Kasumi-1 (cell line): ENCODE data around the gene DUSP8.

Experiments used
- DNase-seq, 2 experiments: peaks; one replicate each; lab custom pipeline; 2025; lab: John Stamatoyannopoulos, UW

DUSP8 gene

GRCh38 chr11:1531449-1532013 is 40.5 kb downstream of the DUSP8 start:
- no peak for DNase-seq

DNA sequence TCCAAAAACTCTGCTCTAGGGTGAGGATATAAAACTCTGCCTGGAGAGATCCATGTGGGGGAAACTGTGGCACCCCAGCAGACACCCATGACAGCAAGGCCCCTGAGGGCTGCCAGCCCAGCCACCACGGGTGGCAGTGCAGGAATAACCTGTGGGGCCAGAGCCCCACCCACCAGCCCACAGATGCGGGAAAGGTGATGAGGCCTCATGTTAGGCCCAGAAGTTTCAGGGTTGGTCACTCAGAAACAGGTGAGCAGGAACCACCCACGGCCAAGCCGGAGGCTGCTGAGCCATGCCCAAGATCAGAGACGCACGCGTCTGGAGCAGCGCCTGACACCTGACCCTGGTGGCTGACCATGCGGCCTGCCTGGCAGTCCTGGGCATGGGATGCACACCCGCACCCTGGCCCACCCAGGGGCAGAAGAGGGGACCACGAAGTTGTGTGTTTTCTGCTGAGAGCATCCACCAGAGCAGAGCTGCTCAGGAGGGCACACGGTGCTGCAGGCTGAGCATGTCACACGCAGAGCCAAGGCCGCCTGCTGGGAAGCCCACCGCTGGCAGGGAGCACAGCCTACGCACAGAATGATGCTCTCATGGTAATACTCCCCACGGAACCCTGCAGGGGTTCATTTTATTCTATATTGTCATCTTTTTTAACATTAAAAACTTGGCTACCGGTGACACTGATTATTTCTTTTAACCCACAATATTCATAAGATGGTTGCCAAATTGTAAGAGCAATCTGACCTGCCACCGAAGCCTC is 41.2 kb downstream of the DUSP8 start:
- DNase-seq = no peak

- DNase-seq = no peak
Measured at GRCh38 chr11:1529774-1530173, 42.3 kb downstream of the DUSP8 start.

DNA sequence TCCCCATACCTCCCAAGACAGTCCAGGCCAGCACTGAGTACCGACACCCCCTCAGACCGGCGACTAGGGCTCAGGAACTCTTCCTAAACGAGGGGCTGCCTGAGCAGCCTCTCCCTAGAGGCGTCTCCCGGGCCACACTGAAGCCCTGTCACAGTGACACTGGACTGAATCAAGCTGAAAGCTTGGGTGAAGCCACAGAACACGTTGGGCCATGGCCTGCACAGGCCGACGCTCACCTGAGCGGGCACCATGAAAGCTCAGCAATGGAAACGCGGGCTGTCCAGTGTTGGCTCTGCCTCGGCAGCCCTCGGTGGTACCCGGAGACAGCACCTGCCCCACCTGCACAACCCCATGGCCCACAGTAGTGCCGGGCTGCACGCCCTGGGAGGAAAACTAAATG is 42.8 kb downstream of the DUSP8 start:
- no peak for DNase-seq

DNA sequence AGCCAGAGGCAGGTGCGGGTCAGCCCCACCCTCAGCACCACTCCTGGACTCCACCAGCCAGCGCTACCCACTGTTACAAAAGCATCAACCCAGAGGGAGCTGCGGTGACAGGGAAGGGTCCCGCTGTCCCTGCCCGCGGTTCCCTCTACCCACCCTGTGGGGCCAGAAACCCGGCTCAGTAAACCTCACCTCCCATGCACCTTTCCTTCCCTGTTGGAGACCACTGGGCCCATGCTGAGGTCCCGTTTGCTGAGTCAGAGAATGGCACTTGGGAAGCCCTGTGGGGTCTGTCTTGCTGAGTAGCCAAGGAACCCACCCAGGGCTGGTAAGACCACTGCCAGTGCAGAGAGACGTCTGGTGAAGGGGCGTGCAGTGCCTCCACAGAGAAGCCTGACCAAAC is 43.4 kb downstream of the DUSP8 start:
- DNase-seq = no peak

GRCh38 chr11:1526785-1527184 is 45.3 kb downstream of the DUSP8 start:
- DNase-seq = no peak

DNA sequence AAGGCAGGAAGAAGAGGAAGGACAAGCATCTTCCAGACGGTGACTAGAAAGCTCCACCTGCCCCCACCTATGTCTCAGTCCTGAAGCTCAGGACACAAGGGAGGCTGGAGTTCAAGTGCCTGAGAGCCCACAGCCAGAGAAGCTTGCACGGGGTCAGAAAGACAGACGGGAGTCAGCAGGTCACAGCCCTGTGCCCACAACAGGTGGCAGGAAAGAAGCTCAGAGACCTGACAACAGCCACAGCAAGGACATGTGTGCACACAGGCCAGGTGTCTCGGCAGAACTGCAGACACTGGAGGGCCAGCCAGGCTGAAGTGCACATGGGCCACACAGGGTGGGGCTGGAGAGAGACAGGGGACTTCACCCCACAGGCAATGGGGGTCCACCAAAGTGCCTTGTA is 48.3 kb downstream of the DUSP8 start:
- DNase-seq = no peak

- no peak for DNase-seq
Measured at GRCh38 chr11:1523077-1523476, 49.0 kb downstream of the DUSP8 start.

DNA sequence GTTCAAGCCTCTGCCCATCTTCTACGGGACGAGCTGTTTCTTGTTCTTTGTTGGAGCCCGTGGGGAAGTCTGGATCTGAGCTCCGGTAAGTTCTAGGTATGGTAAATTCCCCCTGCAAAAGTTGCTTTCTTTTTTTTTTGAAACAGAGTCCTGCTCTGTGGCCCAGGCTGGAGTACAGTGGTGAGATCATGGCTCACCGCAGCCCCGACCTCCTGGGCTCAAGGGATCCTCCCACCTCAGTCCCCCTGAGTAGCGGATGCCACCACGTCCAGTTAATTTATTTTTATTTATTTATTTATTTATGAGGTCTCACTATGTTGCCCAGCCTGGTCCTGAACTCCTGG is 50.0 kb downstream of the DUSP8 start:
- no peak for DNase-seq

DNA sequence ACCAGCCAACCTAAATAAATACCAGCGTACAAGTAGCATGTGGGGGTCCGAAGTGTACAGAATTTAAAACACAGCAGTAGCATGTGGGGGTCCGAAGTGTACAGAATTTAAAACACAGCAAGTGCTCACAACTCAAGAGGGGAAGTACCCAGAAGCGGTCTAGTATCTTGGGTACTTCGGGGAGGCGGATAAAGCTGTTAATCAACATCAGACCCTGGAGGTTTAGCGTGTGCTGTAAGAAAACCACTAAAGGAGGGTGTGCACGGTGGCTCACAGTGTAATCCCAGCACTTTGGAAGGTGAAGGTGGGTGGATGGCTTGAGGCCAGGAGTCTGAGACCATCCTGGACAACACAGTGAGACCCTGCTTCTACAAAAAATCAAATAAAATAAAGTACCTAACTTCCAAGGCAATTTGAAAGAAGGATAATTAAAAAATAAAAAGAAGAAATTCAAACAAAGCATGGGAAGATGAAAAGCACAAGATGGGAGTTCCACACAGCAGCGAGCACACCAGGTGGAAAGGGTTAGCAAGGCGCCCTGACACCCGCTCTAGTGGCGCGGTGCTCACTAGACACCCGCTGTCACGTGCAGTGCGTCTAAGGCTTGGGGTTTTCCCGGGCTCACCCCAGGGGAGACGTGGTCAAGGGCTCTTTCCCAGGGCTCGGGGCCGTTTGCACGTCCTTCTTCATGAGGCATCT is 50.5 kb downstream of the DUSP8 start:
- DNase-seq = no peak

DNA sequence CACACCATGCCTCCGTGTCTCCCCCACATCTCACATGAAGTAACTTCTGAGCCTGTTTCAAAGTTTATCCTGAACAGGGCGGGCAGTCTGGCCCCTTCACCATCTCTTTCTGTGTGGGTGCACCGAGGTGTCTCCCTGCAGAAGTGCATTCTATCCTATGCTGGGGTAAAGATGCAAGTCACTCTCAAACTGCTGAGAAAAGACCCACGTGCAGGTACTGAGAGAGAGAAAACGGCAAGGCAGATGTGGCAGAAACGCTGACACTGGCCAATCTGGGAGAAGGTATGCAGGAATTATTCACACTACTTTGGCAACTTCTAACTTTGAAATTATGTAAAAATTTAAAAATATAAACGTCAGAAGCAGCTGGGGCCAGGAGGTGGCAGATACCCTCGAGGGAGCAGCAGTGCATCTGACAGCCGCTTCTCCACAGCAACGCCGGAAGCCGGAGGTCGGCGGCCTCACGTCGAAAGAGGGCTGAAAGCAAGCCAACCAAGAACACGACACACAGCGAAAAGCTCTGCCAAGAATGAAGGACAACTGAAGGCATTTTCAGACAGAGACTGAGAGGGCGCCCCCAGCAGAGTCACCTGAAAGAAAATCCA is 51.3 kb downstream of the DUSP8 start:
- no peak for DNase-seq

DNA sequence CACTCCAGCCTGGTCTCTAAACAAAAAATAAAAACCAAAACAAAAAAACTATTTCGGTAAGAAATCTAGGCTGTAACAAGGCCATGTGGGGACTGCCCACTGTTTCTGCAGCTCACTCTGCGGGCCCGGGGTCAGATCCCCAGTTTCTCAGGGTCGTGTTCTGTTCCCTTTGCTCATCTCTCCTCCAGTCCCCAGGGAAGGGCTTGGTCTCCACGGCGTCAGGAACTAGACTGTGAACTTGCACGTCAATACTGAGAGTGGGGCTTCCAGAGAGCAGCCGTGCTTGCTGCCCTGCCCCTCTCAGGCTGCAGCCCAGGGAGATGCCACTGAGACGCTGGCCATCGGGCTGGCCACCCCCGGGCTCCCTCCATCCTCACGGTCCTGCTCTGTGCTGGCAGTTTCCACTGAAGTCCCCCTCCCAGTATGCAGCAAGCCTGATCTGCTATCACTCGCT is 51.8 kb downstream of the DUSP8 start:
- DNase-seq = no peak

- DNase-seq = no peak
Measured at GRCh38 chr11:1519028-1520010, 52.8 kb downstream of the DUSP8 start.

GRCh38 chr11:1518301-1518700 is 53.8 kb downstream of the DUSP8 start:
- DNase-seq = no peak

- DNase-seq = no peak
Measured at GRCh38 chr11:1517117-1518005, 54.7 kb downstream of the DUSP8 start.

GRCh38 chr11:1516273-1517067 is 55.6 kb downstream of the DUSP8 start:
- DNase-seq = no peak

DNA sequence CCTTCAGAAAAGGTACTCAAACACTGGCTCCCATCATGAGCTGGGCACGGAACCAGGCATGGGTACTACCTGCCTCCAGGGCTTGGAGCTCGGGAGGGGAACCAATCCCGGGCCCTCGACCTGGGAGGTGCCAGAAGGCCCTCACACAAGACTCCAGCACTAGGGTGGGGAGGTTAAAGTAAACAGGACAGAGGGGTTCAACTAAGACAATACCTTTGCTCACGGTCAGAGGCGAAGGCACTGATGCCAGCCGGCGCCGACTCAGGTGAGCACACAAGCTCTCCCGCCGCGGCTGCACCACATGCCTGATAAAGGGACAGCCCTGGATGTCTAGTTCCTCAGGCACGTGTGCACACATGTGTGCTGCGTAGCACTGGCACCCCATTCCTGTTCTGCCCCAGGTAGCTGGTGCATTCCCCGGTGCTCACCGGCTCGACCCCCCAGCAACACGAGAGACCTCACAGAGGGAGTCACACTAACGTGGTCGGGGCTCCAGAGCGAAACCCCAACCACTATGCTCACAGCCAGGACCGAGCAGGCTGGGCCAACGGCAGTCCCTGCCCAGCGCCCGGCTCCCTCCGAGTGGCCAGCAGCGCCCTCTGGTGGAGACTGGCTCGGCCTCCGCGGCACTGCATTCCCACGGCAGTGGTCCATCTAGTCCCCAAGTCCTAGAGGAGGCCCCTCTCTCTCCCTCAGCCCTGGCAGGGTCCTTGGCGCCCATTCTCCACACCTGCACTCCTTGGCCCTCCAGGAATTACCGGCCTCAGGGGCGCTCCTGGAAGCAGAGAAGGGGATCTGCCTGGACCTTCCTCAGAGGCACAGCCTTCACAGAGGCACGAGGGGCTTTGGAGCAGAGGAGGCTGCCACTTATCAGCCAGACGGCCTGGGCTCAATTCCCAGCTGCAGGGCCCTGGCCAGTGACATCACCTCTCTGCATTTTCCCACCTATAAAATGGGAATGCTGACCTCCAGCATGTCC is 56.7 kb downstream of the DUSP8 start:
- peak; percentile 50 to 52 for DNase-seq

DNA sequence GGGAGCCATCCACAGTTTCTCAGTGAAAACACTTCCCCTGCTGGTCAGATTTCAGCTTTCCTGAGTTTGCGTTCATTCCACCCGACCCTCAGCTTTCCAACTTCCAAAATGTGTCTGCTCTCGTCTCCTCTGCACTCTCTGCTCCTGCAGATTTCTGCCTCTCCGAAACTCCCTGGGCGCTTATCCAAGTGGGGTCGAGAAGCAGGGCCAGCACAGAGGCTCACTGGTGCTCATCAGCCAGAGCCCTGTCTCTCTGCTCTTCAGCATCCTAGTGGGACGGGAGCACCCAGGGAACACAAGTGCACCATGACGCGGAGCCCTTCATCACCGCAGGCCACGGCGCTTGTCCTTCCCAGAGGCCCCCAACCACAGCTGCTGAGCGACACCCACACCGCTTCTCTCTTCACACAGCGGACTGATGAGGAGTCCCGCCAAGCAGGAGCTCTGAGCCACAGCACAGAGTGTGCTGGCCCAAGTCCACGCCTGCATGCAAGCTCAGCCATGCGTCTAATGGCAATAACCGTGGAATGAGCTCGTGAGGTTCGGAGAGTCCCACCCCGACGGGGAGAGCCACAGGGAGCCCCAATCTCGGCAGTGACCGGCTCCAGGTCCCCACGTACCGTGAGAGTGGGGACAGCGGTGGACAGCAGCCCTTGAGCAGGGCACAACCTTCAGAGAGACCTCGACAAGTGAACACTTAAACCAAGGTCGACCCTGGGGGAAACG is 57.6 kb downstream of the DUSP8 start:
- DNase-seq = no peak
